A549 (cell line): Measurements from ENCODE around the gene USF1.

Experiments
- CBX8 ChIP-seq: fragments of 200-600 bp; sonication (generic); IDR thresholded peaks from 2 replicates; pipeline ENCODE4 v1.6.1; 2016
- CEBPB ChIP-seq, 2 experiments: fragments of >200 bp in 1 of 2; sonication (Bioruptor Twin) in 1 of 2; formaldehyde crosslinking in 1 of 2; IDR thresholded peaks; 2 replicates each; pipeline ENCODE4 v1.6.1; 2012 to 2016
- CHD2 ChIP-seq: fragments of 150-350 bp; IDR thresholded peaks from 2 replicates; pipeline ENCODE4 v1.6.1; 2014; ENCODE audit warnings: low read length; ENCODE audit not compliant: partially characterized antibody
- FOSL2 ChIP-seq, 2 experiments: fragments of 450-650 bp in 1 of 2; fragments of >200 bp in 1 of 2; sonication (Bioruptor Twin) in 1 of 2; formaldehyde crosslinking; IDR thresholded peaks; 2 replicates each; pipeline versions ENCODE4 v1.5.0 to v1.6.1; 2016 to 2020; ENCODE audit warnings: mild to moderate bottlenecking in 1 of 2, moderate library complexity in 1 of 2
- JUN ChIP-seq, 2 experiments: fragments of >200 bp; sonication (Bioruptor Twin); formaldehyde crosslinking; IDR thresholded peaks; 2 replicates in 1 of 2; 3 replicates in 1 of 2; pipeline ENCODE4 v1.6.1; 2016 to 2017
- KDM1A ChIP-seq: fragments of 200-600 bp; sonication (generic); IDR thresholded peaks from 2 replicates; pipeline ENCODE4 v1.6.1; 2016; ENCODE audit warnings: low read depth, mild to moderate bottlenecking
- NPAS2 ChIP-seq: fragments of 250-450 bp; sonication (Bioruptor Pico); IDR thresholded peaks from 2 replicates; pipeline ENCODE4 v1.8.0; 2022; ENCODE audit warnings: mild to moderate bottlenecking, moderate library complexity, borderline replicate concordance
- POLR2A ChIP-seq: IDR thresholded peaks from 2 replicates; pipeline ENCODE4 v1.6.1; 2012; ENCODE audit warnings: mild to moderate bottlenecking, low read length
- RCOR1 ChIP-seq: fragments of 150-350 bp; IDR thresholded peaks from 2 replicates; pipeline ENCODE4 v1.6.1; 2014; ENCODE audit warnings: antibody characterized with exemption, low read length, low read depth
- TF ChIP-seq, protein P1 (sequence below): fragments of >200 bp; sonication (Bioruptor Twin); formaldehyde crosslinking; IDR thresholded peaks from 3 replicates; pipeline ENCODE4 v1.5.1; 2016

DNA sequence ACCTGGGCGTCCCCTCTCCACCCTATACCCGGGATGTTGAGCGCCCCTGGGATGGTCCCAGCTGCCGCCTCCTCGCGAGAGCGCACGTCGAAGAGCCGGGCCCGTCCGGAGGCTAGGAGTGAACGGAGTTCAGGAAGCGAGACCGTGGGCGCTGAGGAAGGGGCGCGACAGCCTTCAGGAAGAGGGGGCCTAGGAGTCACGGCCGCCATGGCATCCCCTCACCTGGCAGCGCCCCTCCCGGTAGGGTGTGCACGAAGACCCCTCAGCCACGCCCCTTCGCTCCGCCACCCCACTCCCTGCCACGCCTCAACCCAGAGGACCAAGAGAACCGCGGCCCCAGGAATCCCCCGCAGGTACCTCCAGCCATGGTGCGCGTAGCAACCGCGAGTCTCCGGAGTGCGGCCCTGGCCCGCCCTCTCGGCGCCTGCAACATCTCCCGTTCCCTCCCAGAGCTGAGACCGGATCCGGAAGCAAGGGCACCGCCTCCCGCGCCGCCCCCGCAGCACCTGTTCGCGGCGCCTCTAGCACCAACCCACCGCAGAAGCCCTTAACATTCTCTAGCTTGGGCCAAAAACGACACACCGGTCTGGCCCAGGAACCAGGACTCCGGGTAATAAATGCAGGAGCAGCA lies 7.1 kb downstream of the USF1 start, which contains the start of gene TSTD1:
- no peak for TF ChIP-seq CEBPB (IDR thresholded peaks at IDR 0.05)
- TF ChIP-seq RCOR1, result no peak
- TF ChIP-seq, protein P1, sequence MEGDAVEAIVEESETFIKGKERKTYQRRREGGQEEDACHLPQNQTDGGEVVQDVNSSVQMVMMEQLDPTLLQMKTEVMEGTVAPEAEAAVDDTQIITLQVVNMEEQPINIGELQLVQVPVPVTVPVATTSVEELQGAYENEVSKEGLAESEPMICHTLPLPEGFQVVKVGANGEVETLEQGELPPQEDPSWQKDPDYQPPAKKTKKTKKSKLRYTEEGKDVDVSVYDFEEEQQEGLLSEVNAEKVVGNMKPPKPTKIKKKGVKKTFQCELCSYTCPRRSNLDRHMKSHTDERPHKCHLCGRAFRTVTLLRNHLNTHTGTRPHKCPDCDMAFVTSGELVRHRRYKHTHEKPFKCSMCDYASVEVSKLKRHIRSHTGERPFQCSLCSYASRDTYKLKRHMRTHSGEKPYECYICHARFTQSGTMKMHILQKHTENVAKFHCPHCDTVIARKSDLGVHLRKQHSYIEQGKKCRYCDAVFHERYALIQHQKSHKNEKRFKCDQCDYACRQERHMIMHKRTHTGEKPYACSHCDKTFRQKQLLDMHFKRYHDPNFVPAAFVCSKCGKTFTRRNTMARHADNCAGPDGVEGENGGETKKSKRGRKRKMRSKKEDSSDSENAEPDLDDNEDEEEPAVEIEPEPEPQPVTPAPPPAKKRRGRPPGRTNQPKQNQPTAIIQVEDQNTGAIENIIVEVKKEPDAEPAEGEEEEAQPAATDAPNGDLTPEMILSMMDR, result no peak
- TF ChIP-seq KDM1A, result no peak
- no peak for TF ChIP-seq CHD2
- TF ChIP-seq POLR2A, result no peak
- TF ChIP-seq JUN (IDR thresholded peaks at IDR 0.05), result no peak
- no peak for TF ChIP-seq FOSL2 (IDR thresholded peaks at IDR 0.05)
- TF ChIP-seq FOSL2 (CRISPR knock-in tag; IDR thresholded peaks at IDR 0.05), result no peak
- no peak for TF ChIP-seq NPAS2 (CRISPR knock-in tag)
- no peak for TF ChIP-seq CBX8
